GM19467 (cell line): ENCODE data around the gene EIF6.

Source experiments
- ATAC-seq: cut with Tn5 transposase; IDR thresholded peaks from one replicate; pipeline ENCODE4 v1.9.1; 2021; ENCODE audit warnings: mild to moderate bottlenecking, moderate library complexity; ENCODE audit not compliant: unreplicated experiment

EIF6 gene

GRCh38 chr20:35281506-35282101 lies 3.0 kb downstream of the EIF6 start:
- ATAC-seq: no peak

GRCh38 chr20:35280523-35280922 lies 4.0 kb downstream of the EIF6 start:
- ATAC-seq: no peak

DNA sequence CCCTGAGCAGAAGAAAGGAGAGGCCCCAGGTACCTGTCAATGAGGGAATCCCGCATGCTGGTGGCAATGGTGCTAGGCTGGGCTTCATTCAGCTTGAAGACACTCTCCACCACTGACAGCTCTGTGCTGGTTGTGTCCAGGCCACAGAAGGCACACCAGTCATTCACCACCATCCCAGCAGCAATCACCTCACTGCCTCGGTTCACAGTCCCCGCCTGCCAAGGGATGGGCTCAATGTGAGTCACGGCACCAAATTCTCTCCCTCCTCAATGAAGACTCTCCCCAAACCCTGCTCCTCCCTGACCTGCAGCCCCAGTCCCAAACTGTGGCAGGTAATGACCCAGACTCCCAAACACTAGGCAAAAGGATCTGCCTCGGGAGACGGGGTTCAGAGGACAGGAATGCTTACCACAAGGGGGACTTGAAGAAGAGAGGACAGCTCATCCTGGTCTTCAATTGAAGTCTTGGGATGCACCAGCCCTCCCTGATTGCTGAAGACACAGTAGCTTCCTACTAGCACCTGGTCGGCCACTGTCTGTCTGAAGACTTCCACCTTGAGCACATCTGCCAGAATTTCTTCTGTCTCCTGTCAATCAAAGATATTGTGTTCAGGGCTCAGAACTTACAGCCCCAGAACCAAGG lies 4.9 kb downstream of the EIF6 start:
- ATAC-seq: no peak

DNA sequence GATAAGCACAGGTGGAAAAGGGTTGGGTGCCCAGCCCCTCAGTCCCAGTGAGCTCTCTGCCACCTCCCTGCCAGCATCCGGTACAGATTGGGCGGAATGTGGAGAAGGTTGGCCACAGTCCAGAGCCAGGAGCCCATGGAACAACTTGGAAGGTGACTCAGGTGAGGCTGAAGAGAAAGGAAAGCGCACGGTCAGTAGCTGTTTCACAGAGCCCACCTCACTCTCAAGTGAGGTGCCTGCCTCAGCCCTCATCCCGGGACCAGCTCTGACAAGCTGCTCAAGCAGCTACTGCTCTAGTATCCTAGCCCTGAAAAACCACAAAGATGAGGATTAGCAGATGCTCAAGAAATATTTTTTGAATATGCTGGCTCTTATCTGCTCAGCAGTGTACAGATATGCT lies 5.5 kb downstream of the EIF6 start:
- ATAC-seq: no peak

DNA sequence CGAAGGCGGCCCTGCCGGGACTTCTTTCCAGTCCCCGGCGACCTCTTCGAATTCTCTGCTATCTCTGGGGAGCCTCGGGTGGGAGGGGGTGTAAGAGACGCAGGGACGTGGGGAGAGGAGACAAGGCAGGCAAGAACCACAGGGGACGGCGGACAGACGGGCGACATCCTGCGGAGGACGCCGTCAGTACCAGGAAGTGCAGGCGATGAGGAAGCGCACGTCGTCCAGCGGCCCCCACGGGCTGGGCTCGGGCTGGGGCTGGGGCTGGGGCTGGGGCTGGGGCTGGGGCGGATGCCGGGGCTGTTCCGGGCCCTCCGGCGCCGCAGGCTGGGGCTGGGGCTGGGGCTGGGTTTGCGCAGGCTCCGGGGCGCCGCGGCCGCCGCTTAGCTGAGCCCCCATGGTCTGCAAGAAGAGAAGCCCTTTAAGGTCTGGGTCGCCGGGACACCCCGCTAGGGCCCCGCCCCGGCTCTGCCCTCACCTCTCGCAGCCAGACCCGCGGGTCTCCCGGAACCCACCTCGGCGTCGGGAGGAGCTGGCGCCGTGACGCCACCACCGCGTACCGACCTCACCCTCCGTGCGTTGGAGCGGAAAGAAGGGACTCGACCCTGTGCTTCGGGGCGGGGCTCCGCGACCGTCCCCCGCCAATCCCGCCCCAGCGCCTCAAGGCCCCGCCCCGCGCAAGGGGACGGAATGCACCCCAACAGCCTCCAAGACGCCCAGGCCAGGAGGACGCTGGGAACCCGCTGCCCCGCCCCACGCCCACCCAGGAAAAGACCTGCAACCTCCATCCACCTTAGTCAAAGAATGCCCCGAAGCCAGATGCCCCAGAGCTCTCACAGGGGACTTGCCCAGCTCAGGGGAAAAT lies 6.8 kb downstream of the EIF6 start, which contains the start of gene MMP24OS:
TSS of gene MMP24OS (minus strand) at position 592 of the 865 bp plus-strand sequence. CDS start at position 399, 193 bp downstream.
- ATAC-seq: peak; percentile 82

GRCh38 chr20:35277127-35277526 lies 7.4 kb downstream of the EIF6 start:
- ATAC-seq: no peak

- ATAC-seq: no peak
These were observed 8.2 kb downstream of the EIF6 start for GRCh38 chr20:35276408-35276807.

GRCh38 chr20:35275741-35276251 lies 8.8 kb downstream of the EIF6 start:
- ATAC-seq: no peak

- no peak for ATAC-seq
These were observed 10.1 kb downstream of the EIF6 start for GRCh38 chr20:35274172-35275092.

DNA sequence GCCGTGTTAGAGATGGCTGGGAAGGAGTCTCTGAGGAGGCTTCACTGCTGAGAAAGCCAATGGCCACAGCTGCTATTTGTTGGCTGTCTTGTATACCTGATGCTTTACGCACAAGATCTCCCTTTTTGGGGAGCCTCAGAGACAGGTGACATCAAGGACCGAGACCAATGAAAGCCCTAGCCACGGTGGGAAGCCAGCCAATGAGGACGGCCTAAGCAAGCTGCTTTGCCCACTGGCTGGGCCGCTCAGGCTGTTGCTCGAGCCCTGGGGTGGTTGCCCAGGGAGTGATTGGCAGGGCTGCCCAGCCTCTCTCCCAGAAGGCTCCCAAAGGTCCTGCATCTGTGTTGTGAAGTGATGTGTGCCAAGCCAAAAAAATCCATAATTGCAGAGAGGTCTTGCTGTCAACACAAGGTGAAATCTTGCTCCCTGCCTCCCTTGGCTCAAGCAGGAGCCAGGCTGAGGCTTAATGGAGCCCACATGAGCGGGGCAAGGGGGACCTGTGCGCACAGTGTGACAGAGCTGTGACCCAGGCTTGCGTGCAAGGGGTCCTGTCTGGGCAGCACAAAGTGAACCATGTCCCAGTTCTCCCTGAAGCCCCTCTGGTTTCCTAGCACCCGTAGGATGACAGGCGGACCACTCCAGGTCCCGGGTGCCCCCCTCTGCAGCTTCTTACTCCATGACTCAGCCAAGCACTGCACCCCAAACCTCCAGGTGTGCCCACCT lies 11.0 kb downstream of the EIF6 start:
- no peak for ATAC-seq

GRCh38 chr20:35271904-35272303 lies 12.7 kb downstream of the EIF6 start:
- ATAC-seq: no peak

DNA sequence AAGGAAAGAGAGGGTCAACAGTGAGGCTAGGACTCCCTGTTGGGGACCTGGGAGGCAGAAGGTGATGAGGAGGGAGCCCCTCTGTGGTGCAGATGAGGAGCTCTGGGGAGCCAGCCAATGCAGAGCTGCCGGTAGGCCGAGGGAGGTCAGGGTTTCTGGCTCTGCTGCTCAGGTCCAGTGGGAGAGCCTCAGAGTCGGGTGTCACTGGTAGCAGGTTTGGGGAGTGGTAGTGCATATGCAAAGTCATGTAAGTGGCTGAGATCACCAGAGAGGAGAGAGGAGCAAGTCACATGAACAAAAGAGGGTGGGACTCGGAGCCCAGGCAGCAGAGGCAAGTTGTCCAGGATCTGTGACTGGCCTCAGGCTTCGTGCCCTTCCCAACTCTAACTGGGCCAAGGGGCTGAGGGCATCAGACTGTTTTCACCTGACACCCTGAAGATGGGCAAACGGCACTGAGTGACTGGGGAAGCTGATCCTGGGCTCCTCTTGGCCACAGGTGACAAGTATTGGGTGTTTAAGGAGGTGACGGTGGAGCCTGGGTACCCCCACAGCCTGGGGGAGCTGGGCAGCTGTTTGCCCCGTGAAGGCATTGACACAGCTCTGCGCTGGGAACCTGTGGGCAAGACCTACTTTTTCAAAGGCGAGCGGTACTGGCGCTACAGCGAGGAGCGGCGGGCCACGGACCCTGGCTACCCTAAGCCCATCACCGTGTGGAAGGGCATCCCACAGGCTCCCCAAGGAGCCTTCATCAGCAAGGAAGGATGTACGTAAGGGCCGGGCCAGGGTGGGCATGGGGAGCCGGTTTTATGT lies 13.3 kb downstream of the EIF6 start:
- no peak for ATAC-seq

- ATAC-seq: no peak
These were observed 14.3 kb downstream of the EIF6 start for GRCh38 chr20:35270021-35270902.

DNA sequence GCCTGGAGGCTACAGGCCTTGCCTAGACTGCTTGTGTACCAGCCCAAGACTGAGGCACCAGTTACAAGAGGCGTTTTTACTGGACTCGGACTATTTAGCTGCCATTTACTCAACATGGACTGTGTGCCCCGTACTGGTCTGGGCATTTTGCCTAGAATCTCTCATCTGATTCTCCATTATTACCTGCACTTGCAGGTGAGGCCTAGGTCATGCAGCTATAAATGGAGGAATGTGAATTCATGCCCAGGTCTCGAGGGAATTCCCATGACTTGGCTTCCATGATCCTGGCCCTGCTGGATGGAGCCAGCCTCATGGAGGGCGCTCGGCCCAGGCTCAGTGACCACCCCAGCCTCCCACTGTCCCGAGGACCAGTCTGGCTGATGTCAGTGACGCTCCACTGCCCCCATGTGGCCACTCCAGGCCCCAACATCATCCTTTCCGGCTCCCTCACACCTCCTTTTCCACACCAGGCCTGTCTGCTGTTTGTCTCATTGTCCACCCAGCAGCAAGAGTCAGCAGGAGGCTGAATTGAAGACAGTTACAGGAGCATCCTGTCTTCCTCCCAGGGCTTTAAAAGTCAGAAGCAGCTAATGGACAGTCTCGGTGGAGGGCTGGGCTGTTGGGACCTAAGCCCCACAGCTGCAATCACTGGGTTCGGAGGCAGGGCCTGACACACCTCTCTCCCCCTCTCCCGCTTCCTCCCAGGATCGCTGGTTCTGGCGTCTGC lies 15.4 kb downstream of the EIF6 start:
- no peak for ATAC-seq

DNA sequence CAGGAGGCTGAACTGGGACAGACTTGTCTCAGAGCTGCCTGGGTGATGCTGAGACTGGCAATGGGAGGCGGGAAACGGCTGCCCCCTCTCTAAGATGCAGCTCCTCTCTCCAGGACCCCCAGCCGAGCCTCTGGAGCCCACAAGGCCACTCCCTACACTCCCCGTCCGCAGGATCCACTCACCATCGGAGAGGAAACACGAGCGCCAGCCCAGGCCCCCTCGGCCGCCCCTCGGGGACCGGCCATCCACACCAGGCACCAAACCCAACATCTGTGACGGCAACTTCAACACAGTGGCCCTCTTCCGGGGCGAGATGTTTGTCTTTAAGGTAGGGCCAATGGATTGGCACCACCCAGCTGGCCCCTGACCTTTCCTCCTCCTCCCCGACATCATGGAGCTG lies 17.5 kb downstream of the EIF6 start:
- ATAC-seq: no peak

- no peak for ATAC-seq
These were observed 19.8 kb downstream of the EIF6 start for GRCh38 chr20:35264755-35265154.

DNA sequence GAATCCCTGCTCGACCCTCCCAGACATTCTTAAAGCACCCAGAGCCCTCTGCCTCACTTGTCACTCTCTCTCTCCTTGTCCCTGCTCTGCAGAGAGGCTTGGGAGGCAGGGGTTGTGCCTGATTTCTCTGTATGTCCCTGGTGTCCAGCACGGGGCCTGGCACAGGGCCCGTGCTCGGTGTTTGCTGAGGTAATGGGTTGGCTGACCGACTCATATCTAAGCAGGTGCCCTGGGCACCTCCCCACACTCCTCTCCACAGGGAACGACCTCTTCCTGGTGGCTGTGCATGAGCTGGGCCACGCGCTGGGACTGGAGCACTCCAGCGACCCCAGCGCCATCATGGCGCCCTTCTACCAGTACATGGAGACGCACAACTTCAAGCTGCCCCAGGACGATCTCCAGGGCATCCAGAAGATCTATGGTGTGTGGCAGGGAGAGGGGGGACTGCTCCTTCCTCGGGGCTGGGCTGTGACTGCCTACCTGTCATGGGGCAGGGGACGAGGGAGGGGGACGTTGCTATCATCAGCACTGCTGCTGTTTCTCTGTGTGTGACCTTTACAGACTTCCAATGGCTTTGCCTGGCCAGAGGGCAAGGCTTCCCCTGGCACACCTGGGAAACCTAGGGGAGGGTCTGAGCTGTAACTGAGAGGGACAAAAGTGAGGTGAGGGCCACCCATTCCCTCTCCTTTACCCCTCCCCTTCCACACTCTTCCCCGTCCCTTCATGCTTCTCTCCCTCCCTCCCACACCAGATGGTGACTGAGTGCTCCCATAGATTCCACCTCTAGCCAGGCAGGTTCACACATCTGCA lies 20.8 kb downstream of the EIF6 start:
- ATAC-seq: no peak
